Renal pelvis (tissue), 4 donors: Measurements from ENCODE around the gene ITPRIP. TPM values are rescaled to one million over a fixed set of nuclear protein-coding genes. Genes with fewer than 3 reads are reported as not detected.

Source experiments
- DNase-seq: peaks from one replicate; pipeline ENCODE4 v3.0.0-alpha.2; 2013
- polyA plus RNA-seq, 3 donors: library from polyadenylated mRNA; unstranded; fragments of 120-200 nt; gene quantifications; one replicate each; pipeline ENCODE4 v1.2.1, GENCODE V29; 2013; ENCODE audit not compliant: insufficient read length in 3 of 3

The ITPRIP gene
- polyA plus RNA-seq, 3 donors, result 7.7 to 11.6 (median 11.0) TPM

- no peak for DNase-seq
These were observed 10.3 kb downstream of the ITPRIP start for GRCh38 chr10:104327745-104328645.

GRCh38 chr10:104326991-104327610 lies 11.2 kb downstream of the ITPRIP start:
- no peak for DNase-seq

- DNase-seq, result no peak
These were observed 12.5 kb downstream of the ITPRIP start for GRCh38 chr10:104325436-104326435.

- no peak for DNase-seq
These were observed 13.3 kb downstream of the ITPRIP start for GRCh38 chr10:104324931-104325330.

- DNase-seq, result no peak
These were observed 14.0 kb downstream of the ITPRIP start for GRCh38 chr10:104324221-104324686.

- DNase-seq, result no peak
These were observed 14.5 kb downstream of the ITPRIP start for GRCh38 chr10:104323760-104324201.

- no peak for DNase-seq
These were observed 15.2 kb downstream of the ITPRIP start for GRCh38 chr10:104323085-104323484.

- no peak for DNase-seq
These were observed 15.9 kb downstream of the ITPRIP start for GRCh38 chr10:104322416-104322782.

GRCh38 chr10:104321725-104322415 lies 16.4 kb downstream of the ITPRIP start:
- no peak for DNase-seq

GRCh38 chr10:104321226-104321625 lies 17.0 kb downstream of the ITPRIP start:
- no peak for DNase-seq

GRCh38 chr10:104318810-104319741 lies 19.2 kb downstream of the ITPRIP start:
- DNase-seq, result no peak

- no peak for DNase-seq
These were observed 19.9 kb downstream of the ITPRIP start for GRCh38 chr10:104318326-104318725.

GRCh38 chr10:104317726-104318299 lies 20.5 kb downstream of the ITPRIP start:
- DNase-seq, result no peak

- no peak for DNase-seq
These were observed 21.0 kb downstream of the ITPRIP start for GRCh38 chr10:104317269-104317710.

GRCh38 chr10:104316321-104317099 lies 21.8 kb downstream of the ITPRIP start:
- DNase-seq, result no peak

GRCh38 chr10:104315486-104315921 lies 22.8 kb downstream of the ITPRIP start:
- no peak for DNase-seq

- DNase-seq, result no peak
These were observed 23.4 kb downstream of the ITPRIP start for GRCh38 chr10:104314591-104315485.
